Activated naive CD4-positive, alpha-beta T cell treated with anti-CD3 and anti-CD28 coated beads, Interleukin-2, amount 50 U/mL, for 72 hours (primary cell): ENCODE results near the gene PXDN. TPM values are rescaled to one million over a fixed set of nuclear protein-coding genes. Genes with fewer than 3 reads are reported as not detected.

Experiments
- ATAC-seq, 2 donors: fragments of 150-1000 bp; cut with Tn5 transposase; 2 replicates each; pipeline ENCODE4 v1.10.0; 2021; ENCODE audit warnings: mild to moderate bottlenecking in 2 of 2, moderate library complexity in 2 of 2
- DNase-seq, 2 donors: peaks; one replicate each; pipeline ENCODE4 v3.0.0; 2021 to 2022; ENCODE audit warnings: low spot score in 2 of 2
- H3K27ac Mint-ChIP-seq, 2 donors: one replicate each; pipeline ENCODE4 v1.8.0; 2022; ENCODE audit warnings: mild to moderate bottlenecking in 2 of 2, mixed read lengths in 2 of 2
- H3K36me3 Mint-ChIP-seq, 2 donors: one replicate each; pipeline ENCODE4 v1.8.0; 2022; ENCODE audit warnings: mixed read lengths in 2 of 2
- H3K9me3 Mint-ChIP-seq, 2 donors: one replicate each; pipeline ENCODE4 v1.8.0; 2022; ENCODE audit warnings: mixed read lengths in 2 of 2
- total RNA-seq, 2 donors: library from RNA; stranded (reverse); gene quantifications; one replicate each; pipeline ENCODE4 v1.2.3, GENCODE V29; 2022

PXDN gene
- total RNA-seq, 2 donors from 2014 or later = 0.14 to 0.32 TPM

GRCh38 chr2:1664698-1665097, 79.6 kb downstream of the PXDN start:
- H3K27ac Mint-ChIP-seq = no peak overlapping the region
- ATAC-seq (no peak), DNase-seq (no peak)
- H3K36me3 Mint-ChIP-seq = no peaks in the 10 kb centered on the region
- no peaks in the 10 kb centered on the region for H3K9me3 Mint-ChIP-seq

GRCh38 chr2:1664076-1664605, 80.2 kb downstream of the PXDN start:
- ATAC-seq (no peak), DNase-seq (no peak)
- H3K9me3 Mint-ChIP-seq = no peaks in the 10 kb centered on the region
- H3K27ac Mint-ChIP-seq = no peak overlapping the region
- H3K36me3 Mint-ChIP-seq = no peaks in the 10 kb centered on the region

- DNase-seq (no peak), ATAC-seq (no peak)
- Mint-ChIP-seq H3K36me3 (no peaks in the 10 kb centered on the region), H3K27ac (no peak overlapping the region), H3K9me3 (no peaks in the 10 kb centered on the region)
Observed at GRCh38 chr2:1663621-1664020, 80.7 kb downstream of the PXDN start.

- DNase-seq (no peak), ATAC-seq (no peak)
- Mint-ChIP-seq H3K36me3 (no peaks in the 10 kb centered on the region), H3K27ac (no peak overlapping the region), H3K9me3 (no peaks in the 10 kb centered on the region)
Observed at GRCh38 chr2:1662606-1663180, 81.6 kb downstream of the PXDN start.

GRCh38 chr2:1661891-1662605, 82.3 kb downstream of the PXDN start:
- Mint-ChIP-seq H3K9me3 (no peaks in the 10 kb centered on the region), H3K27ac (no peak overlapping the region), H3K36me3 (no peaks in the 10 kb centered on the region)
- ATAC-seq (no peak), DNase-seq (no peak)

- Mint-ChIP-seq H3K9me3 (no peaks in the 10 kb centered on the region), H3K36me3 (no peaks in the 10 kb centered on the region), H3K27ac (peak overlapping the region in 1 of 2 donors; percentile 8)
- ATAC-seq = no peak
- DNase-seq = no peak
Observed at GRCh38 chr2:1660656-1661640, 83.4 kb downstream of the PXDN start.

GRCh38 chr2:1659951-1660565, 84.3 kb downstream of the PXDN start:
- Mint-ChIP-seq H3K36me3 (no peaks in the 10 kb centered on the region), H3K9me3 (no peaks in the 10 kb centered on the region), H3K27ac (no peak overlapping the region)
- no peak for ATAC-seq
- DNase-seq = no peak

- Mint-ChIP-seq H3K27ac (no peak overlapping the region), H3K36me3 (no peaks in the 10 kb centered on the region), H3K9me3 (no peaks in the 10 kb centered on the region)
- DNase-seq = no peak
- no peak for ATAC-seq
Observed at GRCh38 chr2:1658394-1659151, 85.7 kb downstream of the PXDN start.

GRCh38 chr2:1656961-1657841, 87.1 kb downstream of the PXDN start:
- peak overlapping the region; percentile 24 to 70 for H3K27ac Mint-ChIP-seq
- peak; percentile 38 to 39 for ATAC-seq
- no peaks in the 10 kb centered on the region for H3K9me3 Mint-ChIP-seq
- DNase-seq = no peak
- H3K36me3 Mint-ChIP-seq = no peaks in the 10 kb centered on the region

GRCh38 chr2:1656326-1656960, 87.9 kb downstream of the PXDN start:
- ATAC-seq = peak in 1 of 2 donors; percentile 11
- no peaks in the 10 kb centered on the region for H3K36me3 Mint-ChIP-seq
- no peak for DNase-seq
- no peaks in the 10 kb centered on the region for H3K9me3 Mint-ChIP-seq
- no peak overlapping the region for H3K27ac Mint-ChIP-seq

GRCh38 chr2:1655461-1655860, 88.9 kb downstream of the PXDN start:
- Mint-ChIP-seq H3K36me3 (no peaks in the 10 kb centered on the region), H3K9me3 (no peaks in the 10 kb centered on the region), H3K27ac (no peak overlapping the region)
- ATAC-seq (no peak), DNase-seq (no peak)

- no peaks in the 10 kb centered on the region for H3K9me3 Mint-ChIP-seq
- no peaks in the 10 kb centered on the region for H3K36me3 Mint-ChIP-seq
- no peak overlapping the region for H3K27ac Mint-ChIP-seq
- no peak for ATAC-seq
- no peak for DNase-seq
Observed at GRCh38 chr2:1654696-1655374, 89.5 kb downstream of the PXDN start.

GRCh38 chr2:1653956-1654695, 90.2 kb downstream of the PXDN start:
- Mint-ChIP-seq H3K36me3 (no peaks in the 10 kb centered on the region), H3K27ac (no peak overlapping the region), H3K9me3 (no peaks in the 10 kb centered on the region)
- DNase-seq (no peak), ATAC-seq (no peak)
